Inflammatory macrophage (primary cell): ENCODE measurements around the gene SLC18A2.

Source experiments
- DNase-seq, 2 donors: peaks; one replicate each; pipeline ENCODE4 v3.0.0-alpha.2; 2020 to 2022

Gene SLC18A2

GRCh38 chr10:117239051-117239450, 1.9 kb upstream of the SLC18A2 start:
- no peak for DNase-seq

- no peak for DNase-seq
Observed at GRCh38 chr10:117239721-117240620, 943 bp upstream of the SLC18A2 start.

- DNase-seq, result no peak
Observed at GRCh38 chr10:117241541-117242462, 888 bp downstream of the SLC18A2 start.

GRCh38 chr10:117242463-117242832, 1.5 kb downstream of the SLC18A2 start:
- no peak for DNase-seq

- no peak for DNase-seq
Observed at GRCh38 chr10:117246997-117247671, 6.2 kb downstream of the SLC18A2 start.

- DNase-seq, result no peak
Observed at GRCh38 chr10:117248750-117249465, 8.0 kb downstream of the SLC18A2 start.

- DNase-seq, result no peak
Observed at GRCh38 chr10:117249493-117250093, 8.7 kb downstream of the SLC18A2 start.

GRCh38 chr10:117250411-117250810, 9.5 kb downstream of the SLC18A2 start:
- DNase-seq, result no peak

GRCh38 chr10:117253908-117254307, 13.0 kb downstream of the SLC18A2 start:
- no peak for DNase-seq

GRCh38 chr10:117254338-117254737, 13.4 kb downstream of the SLC18A2 start:
- DNase-seq, result no peak

- DNase-seq, result no peak
Observed at GRCh38 chr10:117254774-117255735, 14.1 kb downstream of the SLC18A2 start.

GRCh38 chr10:117255835-117256460, 15.0 kb downstream of the SLC18A2 start:
- DNase-seq, result no peak

GRCh38 chr10:117256910-117257309, 16.0 kb downstream of the SLC18A2 start:
- no peak for DNase-seq

- no peak for DNase-seq
Observed at GRCh38 chr10:117257721-117258120, 16.8 kb downstream of the SLC18A2 start.

GRCh38 chr10:117259279-117259678, 18.4 kb downstream of the SLC18A2 start:
- DNase-seq, result peak; percentile 46 to 48

- peak; percentile 46 to 49 for DNase-seq
Observed at GRCh38 chr10:117260084-117260483, 19.2 kb downstream of the SLC18A2 start.

GRCh38 chr10:117261501-117261900, 20.6 kb downstream of the SLC18A2 start:
- no peak for DNase-seq

GRCh38 chr10:117262291-117262902, 21.5 kb downstream of the SLC18A2 start:
- DNase-seq, result no peak

GRCh38 chr10:117262903-117263293, 22.0 kb downstream of the SLC18A2 start:
- DNase-seq, result no peak

GRCh38 chr10:117264782-117265181, 23.9 kb downstream of the SLC18A2 start:
- DNase-seq, result no peak
